Activated naive CD4-positive, alpha-beta T cell treated with anti-CD3 and anti-CD28 coated beads, Interleukin-2, amount 10 ng/mL, durations not matched to agents 7 days and 5 days (primary cell): ENCODE measurements around the gene AAMP.
"Not testable (repeated sequence)": the region's sequence is repeated elsewhere in the genome, so short reads cannot be mapped to it uniquely, and the experiment has no call there.

Experiments used
- CTCF ChIA-PET: fragments of 350-600 bp; sonication (Branson Sonifier 250); formaldehyde crosslinking; loops from one replicate; lab custom pipeline; 2021; ENCODE audit warnings: antibody characterized with exemption; lab: Charles Lee
- DNase-seq: peaks from one replicate; pipeline ENCODE4 v3.0.0-alpha.2; 2020
- H3K27ac Mint-ChIP-seq: one replicate; pipeline ENCODE4 v1.8.0; 2021; ENCODE audit warnings: mild to moderate bottlenecking, moderate library complexity, mixed read lengths
- H3K27me3 Mint-ChIP-seq: one replicate; pipeline ENCODE4 v1.8.0; 2021; ENCODE audit warnings: mild to moderate bottlenecking, mixed read lengths
- H3K36me3 Mint-ChIP-seq: one replicate; pipeline ENCODE4 v1.8.0; 2021; ENCODE audit warnings: mixed read lengths
- H3K4me1 Mint-ChIP-seq: one replicate; pipeline ENCODE4 v1.8.0; 2021; ENCODE audit warnings: mixed read lengths
- H3K4me3 Mint-ChIP-seq: one replicate; pipeline ENCODE4 v1.8.0; 2021; ENCODE audit warnings: mild to moderate bottlenecking, moderate library complexity, mixed read lengths
- H3K9me3 Mint-ChIP-seq: one replicate; pipeline ENCODE4 v1.8.0; 2021; ENCODE audit warnings: mixed read lengths

Gene AAMP

GRCh38 chr2:218275371-218276072, 5.6 kb upstream of the AAMP start:
- CTCF ChIA-PET = interaction anchor here (0.7 to 7.4 kb wide), 7 partner anchors 14 to 121 kb away, joined by 3 to 195 read pairs (median 5); partner anchors contain the start of genes CATIP and TMBIM1
- Mint-ChIP-seq H3K4me3 (no peak overlapping the region), H3K9me3 (no peaks in the 10 kb centered on the region), H3K27ac (no peak overlapping the region), H3K36me3 (peaks cover 62% of the 10 kb centered on the region), H3K4me1 (peaks cover 27% of the 10 kb centered on the region), H3K27me3 (no peaks in the 10 kb centered on the region)
- no peak for DNase-seq

- no peaks in the 10 kb centered on the region for H3K9me3 Mint-ChIP-seq
- H3K4me1 Mint-ChIP-seq = peaks cover 31% of the 10 kb centered on the region
- H3K4me3 Mint-ChIP-seq = no peak overlapping the region
- no peak overlapping the region for H3K27ac Mint-ChIP-seq
- CTCF ChIA-PET = interaction anchor here (0.7 to 7.4 kb wide), 6 partner anchors 15 to 106 kb away, joined by 3 to 195 read pairs (median 10); partner anchors contain the start of genes CATIP and TMBIM1
- peaks cover 56% of the 10 kb centered on the region for H3K36me3 Mint-ChIP-seq
- peaks cover 6% of the 10 kb centered on the region for H3K27me3 Mint-ChIP-seq
- DNase-seq = no peak
Observed at GRCh38 chr2:218274586-218274985, 4.6 kb upstream of the AAMP start.

DNA sequence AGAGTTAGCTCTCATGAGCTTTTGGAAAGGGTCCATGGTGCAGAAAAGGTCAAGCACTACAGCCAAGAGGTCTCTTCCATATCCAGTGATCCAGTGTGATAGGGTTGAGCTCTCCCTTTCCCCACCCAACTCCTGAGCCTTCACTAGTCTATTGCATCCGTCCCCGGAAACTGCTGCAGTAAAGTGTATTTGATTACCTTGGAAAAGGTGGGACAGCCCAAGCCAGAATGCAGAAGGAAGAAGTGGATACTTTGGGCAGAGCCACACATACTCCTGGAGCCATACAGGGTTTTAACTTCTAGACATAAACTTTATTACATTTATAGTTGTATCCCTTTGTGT, 3.9 kb upstream of the AAMP start:
- no peaks in the 10 kb centered on the region for H3K9me3 Mint-ChIP-seq
- H3K27me3 Mint-ChIP-seq = peaks cover 6% of the 10 kb centered on the region
- DNase-seq = no peak
- CTCF ChIA-PET = interaction anchor here (0.6 to 7.4 kb wide), 10 partner anchors 13 to 192 kb away, joined by 3 to 195 read pairs (median 4); partner anchors contain the start of genes CATIP, GPBAR1 and TMBIM1
- no peak overlapping the region for H3K4me3 Mint-ChIP-seq
- peaks cover 56% of the 10 kb centered on the region for H3K36me3 Mint-ChIP-seq
- no peak overlapping the region for H3K27ac Mint-ChIP-seq
- peaks cover 37% of the 10 kb centered on the region for H3K4me1 Mint-ChIP-seq

DNA sequence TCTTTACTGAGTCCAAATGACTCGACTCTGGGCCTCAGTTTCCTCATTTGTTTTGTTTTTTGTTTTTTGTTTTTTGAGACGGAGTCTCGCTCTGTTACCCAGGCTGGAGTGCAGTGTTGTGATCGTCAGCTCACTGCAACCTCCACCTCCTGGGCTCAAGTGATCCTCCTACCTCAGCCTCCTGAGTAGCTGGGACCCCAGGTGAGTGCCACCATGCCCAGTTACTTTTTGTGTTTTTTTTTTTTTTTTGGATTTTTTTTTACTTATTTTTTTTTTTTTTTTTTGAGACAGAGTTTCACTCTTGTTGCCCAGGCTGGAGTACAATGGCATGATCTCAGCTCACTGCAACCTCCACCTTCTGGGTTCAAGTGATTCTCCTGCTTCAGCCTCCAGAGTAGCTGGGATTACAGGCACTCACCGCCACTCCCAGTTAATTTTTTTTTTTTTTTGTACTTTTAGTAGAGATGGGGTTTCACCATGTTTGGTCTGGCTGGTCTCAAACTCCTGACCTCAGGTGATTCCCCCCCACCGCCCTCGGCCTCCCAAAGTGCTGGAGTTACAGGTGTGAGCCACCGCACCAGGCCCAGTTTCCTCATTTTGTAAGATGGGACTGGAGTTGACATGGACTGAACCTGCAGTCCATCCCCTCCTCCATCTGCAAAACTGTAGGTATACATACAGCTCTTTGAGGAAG, 3.4 kb upstream of the AAMP start:
- Mint-ChIP-seq H3K36me3 (peaks cover 54% of the 10 kb centered on the region), H3K27ac (peak overlapping the region; percentile 70), H3K4me1 (peaks cover 38% of the 10 kb centered on the region)
- H3K9me3 Mint-ChIP-seq, DNase-seq, H3K4me3 Mint-ChIP-seq, H3K27me3 Mint-ChIP-seq: not testable (repeated sequence)
- CTCF ChIA-PET = interaction anchor here (0.6 to 7.4 kb wide), 19 partner anchors 12 to 488 kb away, joined by 3 to 195 read pairs (median 4); partner anchors contain the start of genes CATIP, GPBAR1 and TMBIM1

DNA sequence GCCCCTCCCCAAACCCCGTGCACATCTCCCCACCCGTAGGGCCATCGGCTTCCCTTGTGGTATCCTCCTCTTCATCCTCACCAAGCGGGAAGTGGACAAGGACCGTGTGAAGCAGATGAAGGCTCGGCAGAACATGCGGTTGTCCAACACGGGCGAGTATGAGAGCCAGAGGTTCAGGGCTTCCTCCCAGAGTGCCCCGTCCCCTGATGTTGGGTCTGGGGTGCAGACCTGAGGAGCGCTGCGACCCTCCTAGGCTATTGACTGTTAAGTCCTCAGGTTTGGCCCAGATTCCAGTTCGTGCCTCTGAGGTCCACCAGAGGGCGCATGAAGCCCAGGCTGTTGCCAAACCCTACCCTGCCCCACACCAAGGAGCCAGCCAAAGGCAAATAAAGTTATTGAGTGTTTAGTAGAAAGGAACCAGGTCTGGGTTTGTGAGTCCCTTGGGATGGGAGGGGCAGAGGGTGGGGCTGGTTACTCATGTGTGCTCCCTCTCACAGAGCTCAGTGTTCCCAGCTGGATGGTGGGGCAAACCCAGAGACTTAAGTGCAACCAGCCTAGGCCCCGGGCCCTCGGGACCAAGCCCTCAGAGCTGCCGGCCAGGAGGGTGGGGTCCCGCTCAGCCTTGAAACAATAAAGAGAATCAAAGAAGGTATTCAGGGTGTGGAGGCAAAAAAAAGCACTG, 2.7 kb upstream of the AAMP start:
- Mint-ChIP-seq H3K36me3 (peaks cover 50% of the 10 kb centered on the region), H3K27me3 (peaks cover 6% of the 10 kb centered on the region), H3K27ac (peak overlapping the region; percentile 70), H3K9me3 (no peaks in the 10 kb centered on the region), H3K4me3 (peak overlapping the region; percentile 44), H3K4me1 (peaks cover 39% of the 10 kb centered on the region)
- CTCF ChIA-PET = interaction anchor here (0.6 to 7.4 kb wide), 23 partner anchors 17 to 487 kb away, joined by 3 to 195 read pairs (median 5); partner anchors contain the start of genes CATIP and TMBIM1
- DNase-seq = peak; percentile 87

DNA sequence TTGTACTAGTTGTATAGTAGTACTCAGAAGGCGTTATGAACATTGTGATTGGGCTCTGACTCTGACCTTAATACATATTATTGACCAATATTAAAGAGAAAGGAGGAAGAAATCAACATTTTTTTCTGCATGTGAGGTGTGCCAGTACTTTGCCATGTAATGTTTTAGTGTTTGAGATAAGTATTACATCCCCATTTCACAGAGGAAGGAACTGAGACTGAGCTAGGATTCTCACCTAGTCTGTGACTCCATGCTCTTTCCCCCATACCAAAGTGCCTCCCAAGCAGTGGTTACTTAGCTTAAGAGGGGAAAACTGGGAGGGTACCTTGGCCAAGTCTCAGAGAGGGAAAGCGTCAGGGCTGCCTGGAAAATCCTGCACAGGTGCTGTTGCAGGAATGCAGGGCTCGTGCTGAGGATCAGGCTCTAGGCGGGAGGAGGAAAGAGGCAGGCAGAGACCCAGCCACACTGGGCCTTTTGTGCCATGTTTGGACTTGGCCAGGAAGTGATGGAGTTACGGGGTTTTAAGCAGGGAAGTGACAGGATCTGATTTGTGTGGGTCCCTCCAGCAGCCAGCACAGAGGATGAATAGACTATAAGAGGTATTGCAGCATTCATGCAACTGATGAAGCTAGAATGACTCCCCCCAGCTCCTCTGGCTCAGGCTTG, 2.1 kb upstream of the AAMP start:
- Mint-ChIP-seq H3K36me3 (peaks cover 49% of the 10 kb centered on the region), H3K4me1 (peaks cover 46% of the 10 kb centered on the region), H3K27ac (peak overlapping the region; percentile 34)

DNA sequence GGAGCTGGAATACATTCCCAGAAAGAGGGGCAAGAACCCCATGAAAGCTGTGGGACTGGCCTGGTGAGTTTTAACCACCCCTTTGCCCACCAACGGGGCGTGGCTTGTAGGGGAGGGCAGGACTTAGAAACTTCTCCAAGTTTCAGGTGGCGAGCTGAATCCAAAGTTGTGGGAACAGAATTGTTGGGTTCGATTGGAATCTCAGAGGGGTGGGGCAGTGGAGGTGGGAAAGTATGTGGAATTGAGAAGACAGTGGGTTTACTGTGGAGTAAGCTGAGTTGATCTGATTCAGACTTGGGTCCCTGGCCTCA, 1.5 kb upstream of the AAMP start:
- CTCF ChIA-PET = interaction anchor here (0.6 to 7.4 kb wide), 15 partner anchors 14 to 781 kb away, joined by 3 to 195 read pairs (median 8); partner anchors contain the start of genes CATIP and TMBIM1
- Mint-ChIP-seq H3K27me3 (peaks cover 6% of the 10 kb centered on the region), H3K4me1 (peaks cover 46% of the 10 kb centered on the region)

More for the DNA sequence above, 2.1 kb upstream of the AAMP start:
- Mint-ChIP-seq H3K27me3 (peaks cover 6% of the 10 kb centered on the region), H3K4me3 (peak overlapping the region; percentile 92), H3K9me3 (no peaks in the 10 kb centered on the region)
- CTCF ChIA-PET = interaction anchor here (0.6 to 7.4 kb wide), 20 partner anchors 14 to 780 kb away, joined by 3 to 195 read pairs (median 6); partner anchors contain the start of genes CATIP and TMBIM1
- DNase-seq = no peak

DNA sequence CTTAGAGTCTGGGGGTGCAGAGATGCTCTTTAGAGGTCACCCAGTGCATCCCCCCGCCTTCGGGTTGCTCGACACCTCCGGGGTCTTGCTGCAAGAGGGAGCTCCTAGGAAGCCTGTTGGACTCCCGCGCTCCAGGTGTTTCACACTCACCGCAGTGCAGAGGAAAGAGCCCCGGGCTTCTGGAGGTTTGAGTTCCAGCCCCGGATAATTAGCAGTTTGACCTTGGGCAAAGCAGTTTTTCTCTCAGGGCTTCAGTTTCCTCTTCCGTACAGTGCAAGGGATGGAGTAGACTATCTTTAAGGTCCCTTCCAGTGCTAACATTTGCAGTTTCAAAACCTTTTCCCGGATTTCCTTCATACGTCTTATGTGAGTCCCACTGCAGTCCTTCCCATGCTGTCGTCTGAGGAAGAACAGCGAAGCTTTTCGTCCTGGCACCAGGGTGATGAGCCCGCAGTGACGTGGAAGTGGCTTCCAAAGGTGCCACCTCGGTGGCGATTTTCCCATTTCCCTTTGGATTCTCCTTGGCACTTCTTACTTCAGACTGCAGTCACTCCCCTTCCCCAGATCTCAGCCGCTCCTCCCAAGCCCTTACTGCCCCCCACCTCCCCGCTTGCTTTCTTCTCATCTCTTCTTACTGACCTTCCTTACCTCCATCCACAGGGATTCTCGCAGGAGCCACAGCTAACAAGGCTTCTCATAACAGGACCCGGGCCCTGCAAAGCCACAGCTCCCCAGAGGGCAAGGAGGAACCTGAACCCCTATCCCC, 967 bp upstream of the AAMP start:
- Mint-ChIP-seq H3K36me3 (peaks cover 43% of the 10 kb centered on the region), H3K4me1 (peaks cover 48% of the 10 kb centered on the region)
- no peak for DNase-seq

More for the DNA sequence above, 1.5 kb upstream of the AAMP start:
- H3K9me3 Mint-ChIP-seq = no peaks in the 10 kb centered on the region
- peak overlapping the region; percentile 92 for H3K4me3 Mint-ChIP-seq
- no peak for DNase-seq
- peak overlapping the region; percentile 34 for H3K27ac Mint-ChIP-seq
- peaks cover 45% of the 10 kb centered on the region for H3K36me3 Mint-ChIP-seq

DNA sequence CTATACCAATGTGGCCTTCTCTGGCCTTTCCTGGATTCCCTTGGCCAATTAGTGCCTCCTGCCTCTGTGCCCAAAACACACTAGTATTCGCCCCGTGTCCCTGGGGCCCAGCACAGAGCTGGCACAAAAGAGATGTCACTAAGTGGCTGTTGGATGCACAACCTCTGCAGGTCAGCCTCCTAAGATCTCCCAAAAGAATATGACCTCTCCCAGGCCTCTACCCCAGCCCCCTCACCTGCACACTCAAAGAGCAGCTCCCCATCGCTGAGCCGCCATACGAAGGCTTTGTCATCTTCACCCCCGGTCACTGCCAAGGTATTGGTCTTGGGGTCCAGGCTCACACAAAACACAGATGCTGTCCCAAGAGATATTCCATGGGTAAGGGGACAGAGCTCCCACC, 2.7 kb downstream of the AAMP start:
- peaks cover 6% of the 10 kb centered on the region for H3K27me3 Mint-ChIP-seq
- CTCF ChIA-PET = interaction anchor here (0.5 to 2.9 kb wide), 2 partner anchors 10 to 481 kb away, joined by 3 to 14 read pairs; no protein-coding TSS in a partner anchor
- no peaks in the 10 kb centered on the region for H3K9me3 Mint-ChIP-seq
- H3K4me3 Mint-ChIP-seq = no peak overlapping the region
- no peak for DNase-seq
- peaks cover 33% of the 10 kb centered on the region for H3K36me3 Mint-ChIP-seq
- peak overlapping the region; percentile 22 for H3K27ac Mint-ChIP-seq
- H3K4me1 Mint-ChIP-seq = peaks cover 53% of the 10 kb centered on the region

More for the DNA sequence above, 967 bp upstream of the AAMP start:
- Mint-ChIP-seq H3K9me3 (no peaks in the 10 kb centered on the region), H3K27ac (peak overlapping the region; percentile 91), H3K4me3 (peak overlapping the region; percentile 92), H3K27me3 (peaks cover 6% of the 10 kb centered on the region)
- CTCF ChIA-PET = interaction anchor here (0.7 to 7.4 kb wide), 14 partner anchors 10 to 195 kb away, joined by 3 to 195 read pairs (median 8); partner anchors contain the start of genes CATIP, GPBAR1 and TMBIM1

DNA sequence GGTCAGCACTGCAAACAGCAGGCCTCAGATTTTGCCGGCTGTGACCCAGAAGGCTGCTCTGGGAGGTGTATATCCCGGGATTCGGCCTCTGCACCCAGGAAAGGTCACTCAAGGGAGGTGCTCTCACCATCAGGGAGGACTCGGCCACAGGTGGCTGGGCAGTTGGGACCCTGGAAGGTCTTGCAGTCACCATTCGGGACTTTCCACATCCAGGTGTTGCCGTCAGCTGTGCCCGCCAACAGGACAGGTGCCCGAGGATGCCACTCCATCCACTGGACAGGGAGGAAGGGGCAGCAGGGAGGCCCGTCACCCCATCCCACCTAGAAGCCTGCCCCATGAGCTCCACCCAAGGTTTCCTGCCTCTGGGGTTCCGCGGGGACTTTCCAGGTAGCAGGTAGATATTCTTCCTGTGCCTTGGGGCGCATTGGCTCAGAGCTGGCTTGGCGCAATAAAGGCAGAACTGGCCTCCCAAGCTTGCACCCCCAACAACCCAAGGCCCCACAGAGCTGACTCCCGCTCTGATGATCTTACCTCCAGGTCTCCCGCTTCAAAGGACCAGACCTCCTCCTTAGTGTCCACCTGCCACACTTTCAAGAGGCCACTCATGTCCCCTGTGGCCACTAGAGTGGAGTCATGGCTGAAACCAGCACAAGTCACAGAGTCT, 3.5 kb downstream of the AAMP start:
- Mint-ChIP-seq H3K9me3 (no peaks in the 10 kb centered on the region), H3K4me3 (no peak overlapping the region), H3K36me3 (peaks cover 29% of the 10 kb centered on the region), H3K27ac (no peak overlapping the region), H3K27me3 (peaks cover 6% of the 10 kb centered on the region), H3K4me1 (peaks cover 45% of the 10 kb centered on the region)
- no peak for DNase-seq
- CTCF ChIA-PET = interaction anchor here (0.7 to 2.9 kb wide), 2 partner anchors 9 to 83 kb away, joined by 3 to 14 read pairs; no protein-coding TSS in a partner anchor

DNA sequence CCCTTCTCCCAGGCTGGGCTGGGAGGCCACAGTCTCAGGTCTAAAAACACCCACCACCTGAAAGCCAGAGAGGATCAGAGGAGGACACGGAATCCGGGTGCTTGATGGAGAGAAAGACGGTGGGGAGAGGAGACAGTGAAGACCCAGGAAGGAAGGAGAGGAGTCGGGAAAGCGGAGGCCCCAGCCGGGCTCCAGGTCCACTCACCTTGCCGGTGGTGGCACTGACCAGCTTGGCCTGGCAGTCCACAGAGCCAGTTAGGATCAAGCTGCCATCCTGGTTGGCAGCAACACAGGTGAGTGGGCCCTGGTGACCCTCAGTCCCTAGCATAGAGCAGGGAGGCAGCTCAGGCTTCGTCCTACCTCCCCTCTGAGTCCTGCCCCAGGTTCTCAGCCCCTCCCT, 4.3 kb downstream of the AAMP start:
- peaks cover 41% of the 10 kb centered on the region for H3K4me1 Mint-ChIP-seq
- peak overlapping the region; percentile 70 for H3K27ac Mint-ChIP-seq
- peaks cover 29% of the 10 kb centered on the region for H3K36me3 Mint-ChIP-seq

GRCh38 chr2:218264773-218265561, 5.0 kb downstream of the AAMP start:
- Mint-ChIP-seq H3K4me1 (peaks cover 39% of the 10 kb centered on the region), H3K27me3 (peaks cover 3% of the 10 kb centered on the region), H3K4me3 (no peak overlapping the region), H3K36me3 (peaks cover 28% of the 10 kb centered on the region), H3K9me3 (no peaks in the 10 kb centered on the region), H3K27ac (peak overlapping the region; percentile 55)
- CTCF ChIA-PET = no interaction called here
- DNase-seq = peak; percentile 19

More for the DNA sequence above, 4.3 kb downstream of the AAMP start:
- H3K27me3 Mint-ChIP-seq = peaks cover 6% of the 10 kb centered on the region
- no peak overlapping the region for H3K4me3 Mint-ChIP-seq
- no peaks in the 10 kb centered on the region for H3K9me3 Mint-ChIP-seq
- DNase-seq = no peak
- CTCF ChIA-PET = interaction anchor here (2.9 kb wide), 1 partner anchor 8 kb away, joined by 14 read pairs; no protein-coding TSS in a partner anchor
